Nephron (organoid): ENCODE data around the gene KCNK16.

ENCODE experiments used
- H3K27ac Mint-ChIP-seq, 3 experiments: 2 replicates each; pipeline ENCODE4 v1.8.0; 2020; ENCODE audit warnings: mixed read lengths in 3 of 3, mild to moderate bottlenecking in 2 of 3, moderate library complexity in 1 of 3
- H3K27me3 Mint-ChIP-seq: 2 replicates; pipeline ENCODE4 v1.8.0; 2021; ENCODE audit warnings: low read depth, mild to moderate bottlenecking, moderate library complexity, mixed read lengths
- H3K36me3 Mint-ChIP-seq: 2 replicates; pipeline ENCODE4 v1.8.0; 2020; ENCODE audit warnings: low read depth, mixed read lengths
- H3K4me1 Mint-ChIP-seq: 2 replicates; pipeline ENCODE4 v1.8.0; 2020; ENCODE audit warnings: mixed read lengths
- H3K4me3 Mint-ChIP-seq, 3 experiments: 2 replicates each; pipeline ENCODE4 v1.8.0; 2020; ENCODE audit warnings: mild to moderate bottlenecking in 3 of 3, mixed read lengths in 3 of 3, moderate library complexity in 2 of 3
- H3K9me3 Mint-ChIP-seq: 2 replicates; pipeline ENCODE4 v1.8.0; 2020; ENCODE audit warnings: mixed read lengths
- TF ChIP-seq, protein P1 (sequence below), 3 experiments: fragments of 200-600 bp; sonication (generic); IDR thresholded peaks; one replicate each; pipeline ENCODE4 v1.5.0; 2021; ENCODE audit warnings: antibody characterized with exemption in 3 of 3; ENCODE audit not compliant: unreplicated experiment in 3 of 3

Gene KCNK16

DNA sequence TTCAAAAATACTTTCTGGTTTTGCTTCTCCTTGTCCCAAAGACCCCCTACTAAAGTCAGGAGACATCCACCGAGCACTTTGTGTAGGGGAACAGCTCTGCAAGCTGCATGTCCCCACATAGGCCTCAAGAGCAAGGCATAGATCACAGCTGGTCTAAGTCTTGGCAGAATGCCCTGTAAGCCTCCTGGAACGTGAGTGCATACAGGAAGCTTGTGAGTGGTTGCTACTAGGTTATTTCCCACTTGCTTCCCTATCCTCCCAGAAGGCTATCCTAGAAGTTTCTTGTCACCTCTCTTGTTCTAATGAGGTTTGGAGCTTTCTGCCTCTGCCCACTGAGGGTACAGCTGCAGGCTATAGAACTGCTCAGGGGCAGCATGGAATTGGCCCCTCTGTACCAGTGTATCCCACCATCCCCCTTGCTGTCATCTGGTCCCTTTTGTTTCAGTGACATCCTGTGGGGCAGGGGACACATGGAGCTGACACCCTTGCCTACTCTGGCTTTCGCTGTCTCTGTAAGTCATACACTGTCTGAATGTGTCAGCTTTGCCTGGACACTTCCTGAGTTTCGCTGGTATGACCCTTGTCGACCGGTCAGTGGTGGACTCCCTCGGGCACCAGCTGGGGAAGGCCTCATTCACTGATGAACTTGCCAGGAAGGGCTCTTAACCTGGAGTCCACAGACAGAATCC, 35.6 kb upstream of the KCNK16 start:
- H3K9me3 Mint-ChIP-seq: no peaks in the 10 kb centered on the region
- no peaks in the 10 kb centered on the region for H3K36me3 Mint-ChIP-seq
- no peak overlapping the region for H3K4me3 Mint-ChIP-seq
- peaks cover 15% of the 10 kb centered on the region for H3K27me3 Mint-ChIP-seq
- peak overlapping the region in 2 of 3 experiments; percentile 50 to 54 for H3K27ac Mint-ChIP-seq
- peaks cover 13% of the 10 kb centered on the region for H3K4me1 Mint-ChIP-seq
- TF ChIP-seq, protein P1, sequence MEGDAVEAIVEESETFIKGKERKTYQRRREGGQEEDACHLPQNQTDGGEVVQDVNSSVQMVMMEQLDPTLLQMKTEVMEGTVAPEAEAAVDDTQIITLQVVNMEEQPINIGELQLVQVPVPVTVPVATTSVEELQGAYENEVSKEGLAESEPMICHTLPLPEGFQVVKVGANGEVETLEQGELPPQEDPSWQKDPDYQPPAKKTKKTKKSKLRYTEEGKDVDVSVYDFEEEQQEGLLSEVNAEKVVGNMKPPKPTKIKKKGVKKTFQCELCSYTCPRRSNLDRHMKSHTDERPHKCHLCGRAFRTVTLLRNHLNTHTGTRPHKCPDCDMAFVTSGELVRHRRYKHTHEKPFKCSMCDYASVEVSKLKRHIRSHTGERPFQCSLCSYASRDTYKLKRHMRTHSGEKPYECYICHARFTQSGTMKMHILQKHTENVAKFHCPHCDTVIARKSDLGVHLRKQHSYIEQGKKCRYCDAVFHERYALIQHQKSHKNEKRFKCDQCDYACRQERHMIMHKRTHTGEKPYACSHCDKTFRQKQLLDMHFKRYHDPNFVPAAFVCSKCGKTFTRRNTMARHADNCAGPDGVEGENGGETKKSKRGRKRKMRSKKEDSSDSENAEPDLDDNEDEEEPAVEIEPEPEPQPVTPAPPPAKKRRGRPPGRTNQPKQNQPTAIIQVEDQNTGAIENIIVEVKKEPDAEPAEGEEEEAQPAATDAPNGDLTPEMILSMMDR (IDR thresholded peaks at IDR 0.05; ENCODE audit: unreplicated experiment in 3 of 3): no peak

- TF ChIP-seq, protein P1 (IDR thresholded peaks at IDR 0.05; ENCODE audit: unreplicated experiment in 3 of 3): no peak
- Mint-ChIP-seq H3K4me3 (no peak overlapping the region), H3K27ac (no peak overlapping the region), H3K9me3 (no peaks in the 10 kb centered on the region), H3K36me3 (no peaks in the 10 kb centered on the region), H3K4me1 (peaks cover 11% of the 10 kb centered on the region), H3K27me3 (peaks cover 15% of the 10 kb centered on the region)
Observed at GRCh38 chr6:39353698-39354315, 31.3 kb upstream of the KCNK16 start.

- H3K27ac Mint-ChIP-seq: no peak overlapping the region
- H3K27me3 Mint-ChIP-seq: peaks cover 13% of the 10 kb centered on the region
- peaks cover 4% of the 10 kb centered on the region for H3K4me1 Mint-ChIP-seq
- H3K36me3 Mint-ChIP-seq: no peaks in the 10 kb centered on the region
- no peak overlapping the region for H3K4me3 Mint-ChIP-seq
- no peaks in the 10 kb centered on the region for H3K9me3 Mint-ChIP-seq
- TF ChIP-seq, protein P1 (IDR thresholded peaks at IDR 0.05; ENCODE audit: unreplicated experiment in 3 of 3): no peak
Observed at GRCh38 chr6:39350723-39351505, 28.4 kb upstream of the KCNK16 start.

GRCh38 chr6:39348740-39349139, 26.2 kb upstream of the KCNK16 start:
- Mint-ChIP-seq H3K4me1 (peaks cover 17% of the 10 kb centered on the region), H3K36me3 (no peaks in the 10 kb centered on the region), H3K4me3 (no peak overlapping the region), H3K9me3 (no peaks in the 10 kb centered on the region), H3K27me3 (peaks cover 17% of the 10 kb centered on the region), H3K27ac (no peak overlapping the region)
- TF ChIP-seq, protein P1 (IDR thresholded peaks at IDR 0.05; ENCODE audit: unreplicated experiment in 3 of 3): no peak

DNA sequence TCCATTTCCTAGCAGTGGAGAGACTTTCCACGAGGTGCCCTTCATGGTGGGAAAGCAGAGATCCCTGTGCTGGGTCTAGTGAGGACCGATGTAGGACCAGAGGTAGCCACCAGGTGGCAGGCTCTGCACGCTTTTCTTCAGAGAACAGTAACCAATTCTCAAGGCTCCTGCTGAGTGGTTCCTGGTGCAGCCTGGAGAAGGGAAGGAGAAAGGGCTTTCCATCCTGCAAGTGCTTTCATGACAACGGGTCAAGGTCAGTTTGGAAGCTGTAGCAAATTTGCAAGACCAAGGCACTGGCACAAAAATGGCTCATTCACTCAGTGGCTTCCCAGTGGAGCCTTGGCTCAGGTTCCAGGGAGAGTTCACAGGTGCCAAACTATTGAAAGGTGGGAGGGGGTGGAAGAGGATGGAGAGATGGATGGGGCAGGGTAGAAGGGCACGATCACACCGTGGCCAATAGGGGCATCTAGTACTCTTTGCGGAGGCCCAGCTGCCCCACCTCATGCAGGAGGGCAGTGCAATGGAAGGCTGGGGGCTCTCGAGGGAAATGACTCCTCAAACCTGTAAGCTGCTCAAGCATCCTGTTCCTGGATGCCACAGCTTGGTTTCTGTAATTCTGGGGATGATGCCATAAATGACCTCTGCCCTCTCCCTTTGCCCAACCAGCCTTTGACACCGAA, 25.5 kb upstream of the KCNK16 start:
- Mint-ChIP-seq H3K27me3 (peaks cover 17% of the 10 kb centered on the region), H3K4me1 (peaks cover 22% of the 10 kb centered on the region), H3K4me3 (no peak overlapping the region), H3K9me3 (no peaks in the 10 kb centered on the region), H3K36me3 (no peaks in the 10 kb centered on the region), H3K27ac (peak overlapping the region in 2 of 3 experiments; percentile 6 to 24)
- TF ChIP-seq, protein P1 (IDR thresholded peaks at IDR 0.05; ENCODE audit: unreplicated experiment in 3 of 3): peak; percentile 82 to 86 (median 85)
